ENCODE data around the gene MCOLN2.
A peak's percentile ranks its signal among the peaks of the same experiment; 100 is the strongest.

Gene MCOLN2

GRCh38 chr1:84982395-84982794 is 14.5 kb downstream of the MCOLN2 start:
- DNase-seq = no peak

GRCh38 chr1:84975035-84975434 is 21.9 kb downstream of the MCOLN2 start:
- no peak for DNase-seq

GRCh38 chr1:84973498-84974334 is 23.2 kb downstream of the MCOLN2 start:
- peak; percentile 90 for DNase-seq

GRCh38 chr1:84972377-84972987 is 24.4 kb downstream of the MCOLN2 start:
- DNase-seq = no peak

GRCh38 chr1:84971957-84972356 is 25.0 kb downstream of the MCOLN2 start:
- DNase-seq = peak; percentile 33

GRCh38 chr1:84969489-84970250 is 27.2 kb downstream of the MCOLN2 start:
- DNase-seq = no peak

- no peak for DNase-seq
Measured at GRCh38 chr1:84968865-84969264, 28.0 kb downstream of the MCOLN2 start.

- no peak for DNase-seq
Measured at GRCh38 chr1:84968101-84968500, 28.8 kb downstream of the MCOLN2 start.

GRCh38 chr1:84967666-84968065 is 29.2 kb downstream of the MCOLN2 start:
- DNase-seq = no peak

GRCh38 chr1:84963021-84963420 is 33.9 kb downstream of the MCOLN2 start:
- no peak for DNase-seq

- no peak for DNase-seq
Measured at GRCh38 chr1:84961316-84961715, 35.6 kb downstream of the MCOLN2 start.

GRCh38 chr1:84960371-84960770 is 36.5 kb downstream of the MCOLN2 start:
- DNase-seq = no peak

- no peak for DNase-seq
Measured at GRCh38 chr1:84959294-84959693, 37.6 kb downstream of the MCOLN2 start.

GRCh38 chr1:84957966-84958365 is 38.9 kb downstream of the MCOLN2 start:
- no peak for DNase-seq

- no peak for DNase-seq
Measured at GRCh38 chr1:84956655-84957054, 40.3 kb downstream of the MCOLN2 start.

GRCh38 chr1:84956097-84956496 is 40.8 kb downstream of the MCOLN2 start:
- no peak for DNase-seq

- DNase-seq = no peak
Measured at GRCh38 chr1:84949664-84950063, 47.2 kb downstream of the MCOLN2 start.

- no peak for DNase-seq
Measured at GRCh38 chr1:84947536-84948410, 49.1 kb downstream of the MCOLN2 start.

- DNase-seq = no peak
Measured at GRCh38 chr1:84946631-84947030, 50.3 kb downstream of the MCOLN2 start.

- peak; percentile 87 for DNase-seq
Measured at GRCh38 chr1:84944767-84945486, 52.0 kb downstream of the MCOLN2 start.

GRCh38 chr1:84941843-84942242 is 55.1 kb downstream of the MCOLN2 start:
- DNase-seq = no peak

- no peak for DNase-seq
Measured at GRCh38 chr1:84940481-84940880, 56.4 kb downstream of the MCOLN2 start.

Data from DMS79 (cell line).